H1 (cell line): ENCODE data around the gene CXCL11. TPM values are rescaled to one million over a fixed set of nuclear protein-coding genes. Genes with fewer than 3 reads are reported as not detected.

Source experiments
- CTCF ChIA-PET: fragments of 300-600 bp; sonication (Branson Sonifier 250); formaldehyde crosslinking; loops from one replicate; lab custom pipeline; 2021; ENCODE audit not compliant: partially characterized antibody; lab: Charles Lee
- POLR2A ChIA-PET: fragments of 300-600 bp; sonication (Branson Sonifier 250); formaldehyde crosslinking; loops from one replicate; lab custom pipeline; 2021; ENCODE audit warnings: inconsistent platforms; ENCODE audit not compliant: partially characterized antibody; lab: Charles Lee
- DNase-seq, 2 experiments: peaks; one replicate each; pipeline versions ENCODE4 v3.0.0 to v3.0.0-alpha.2; 2010 to 2022; ENCODE audit warnings: low spot score in 2 of 2, low read depth in 1 of 2, mixed read lengths in 1 of 2
- FAIRE-seq: peaks from 2 replicates; lab custom pipeline; 2011; peaks lifted over from hg19 to GRCh38; lab: Jason Lieb, UNC
- H2AFZ ChIP-seq: 2 replicates; pipeline ENCODE4 v1.8.1; 2012; ENCODE audit warnings: low read length, inconsistent platforms
- H2AK5ac ChIP-seq: 2 replicates; pipeline ENCODE4 v1.6.1; 2013; ENCODE audit warnings: low read depth, low read length
- H2BK120ac ChIP-seq: replicated peaks from 2 replicates; pipeline ENCODE3; 2013; ENCODE audit warnings: low read depth, low read length, inconsistent platforms
- H2BK12ac ChIP-seq: 2 replicates; pipeline ENCODE4 v1.6.1; 2013; ENCODE audit warnings: low read depth, low read length
- H2BK15ac ChIP-seq: 2 replicates; pipeline ENCODE4 v1.6.1; 2013; ENCODE audit warnings: low read length
- H2BK20ac ChIP-seq: 2 replicates; pipeline ENCODE4 v1.6.1; 2013; ENCODE audit warnings: low read length
- H2BK5ac ChIP-seq: 2 replicates; pipeline ENCODE4 v1.6.1; 2013; ENCODE audit warnings: low read depth, low read length
- H3K14ac ChIP-seq: 2 replicates; pipeline ENCODE4 v1.6.1; 2013; ENCODE audit warnings: inconsistent platforms; ENCODE audit not compliant: insufficient read length
- H3K18ac ChIP-seq: 2 replicates; pipeline ENCODE4 v1.6.1; 2013; ENCODE audit warnings: low read length; ENCODE audit errors: extremely low read depth
- H3K23ac ChIP-seq: 2 replicates; pipeline ENCODE4 v1.6.1; 2013; ENCODE audit warnings: inconsistent platforms; ENCODE audit not compliant: insufficient read length
- H3K23me2 ChIP-seq: 2 replicates; pipeline ENCODE4 v1.6.1; 2013; ENCODE audit warnings: low read depth, low read length
- H3K27ac ChIP-seq: 2 replicates; pipeline ENCODE4 v1.6.1; 2011; ENCODE audit warnings: low read depth, low read length, inconsistent platforms
- H3K27me3 ChIP-seq, 4 experiments: replicated peaks in 1 of 4; 1 replicate in 1 of 4; 2 replicates in 3 of 4; pipeline versions ENCODE4 v1.6.1 to v1.8.1; 2011 to 2013; ENCODE audit warnings: low read length in 3 of 4, mild to moderate bottlenecking in 3 of 4, inconsistent platforms in 2 of 4, mixed read lengths in 2 of 4, moderate library complexity in 1 of 4; ENCODE audit not compliant: control insufficient read depth in 3 of 4, insufficient read depth in 3 of 4; ENCODE audit errors: extremely low read depth in 1 of 4
- H3K36me3 ChIP-seq, 4 experiments: 2 replicates each; pipeline versions ENCODE4 v1.6.1 to v1.8.1; 2011 to 2013; ENCODE audit warnings: mild to moderate bottlenecking in 4 of 4, low read length in 3 of 4, moderate library complexity in 2 of 4, control low read depth in 1 of 4, inconsistent platforms in 1 of 4; ENCODE audit not compliant: insufficient read depth in 4 of 4, control insufficient read depth in 2 of 4
- H3K4ac ChIP-seq: replicated peaks from 2 replicates; pipeline ENCODE3; 2013; ENCODE audit warnings: low read length, low read depth, mixed read lengths, inconsistent platforms; ENCODE audit not compliant: insufficient read length
- H3K4me1 ChIP-seq, 4 experiments: replicated peaks in 1 of 4; 1 replicate in 1 of 4; 2 replicates in 3 of 4; pipeline versions ENCODE4 v1.6.1 to v1.8.1; 2011 to 2013; ENCODE audit warnings: low read length in 3 of 4, inconsistent platforms in 2 of 4, mixed read lengths in 1 of 4; ENCODE audit not compliant: insufficient read depth in 4 of 4, control insufficient read depth in 3 of 4
- H3K4me2 ChIP-seq, 2 experiments: 2 replicates each; pipeline versions ENCODE4 v1.6.1 to v1.8.1; 2011 to 2013; ENCODE audit warnings: low read depth in 2 of 2, low read length in 2 of 2, control low read depth in 1 of 2, inconsistent platforms in 1 of 2, mild to moderate bottlenecking in 1 of 2; ENCODE audit not compliant: insufficient read depth in 1 of 2
- H3K4me3 ChIP-seq, 4 experiments: fragments of 200-600, 300-600 bp in 1 of 4; sonication (generic), shearing (Covaris generic), sonication (Bioruptor Twin) in 1 of 4; 2 replicates each; pipeline versions ENCODE4 v1.5.1 to v1.8.1; 2011 to 2016; ENCODE audit warnings: low read length in 4 of 4, low read depth in 3 of 4, control low read depth in 2 of 4, inconsistent platforms in 2 of 4, mild to moderate bottlenecking in 2 of 4, mixed read lengths in 1 of 4, moderate library complexity in 1 of 4; ENCODE audit not compliant: insufficient read depth in 2 of 4; ENCODE audit errors: extremely low read depth in 1 of 4
- H3K56ac ChIP-seq: replicated peaks from 2 replicates; pipeline ENCODE3; 2013; ENCODE audit warnings: low read depth, mild to moderate bottlenecking, mixed read lengths, low read length, inconsistent platforms; ENCODE audit not compliant: insufficient read length
- H3K79me1 ChIP-seq: 2 replicates; pipeline ENCODE4 v1.6.1; 2013; ENCODE audit warnings: low read depth, low read length, control low read depth
- H3K79me2 ChIP-seq, 2 experiments: 2 replicates each; pipeline versions ENCODE4 v1.6.1 to v1.8.1; 2012 to 2013; ENCODE audit warnings: low read length in 2 of 2, mild to moderate bottlenecking in 2 of 2, inconsistent platforms in 1 of 2; ENCODE audit not compliant: insufficient read depth in 2 of 2, control insufficient read depth in 1 of 2
- H3K9ac ChIP-seq, 4 experiments: replicated peaks in 1 of 4; 1 replicate in 1 of 4; 2 replicates in 3 of 4; pipeline versions ENCODE4 v1.6.1 to v1.8.1; 2011 to 2013; ENCODE audit warnings: low read depth in 3 of 4, low read length in 3 of 4, control low read depth in 2 of 4, mild to moderate bottlenecking in 2 of 4, moderate library complexity in 2 of 4, inconsistent platforms in 1 of 4; ENCODE audit errors: extremely low read depth in 1 of 4
- H3K9me3 ChIP-seq, 2 experiments: 2 replicates each; pipeline versions ENCODE4 v1.6.1 to v1.8.1; 2012 to 2013; ENCODE audit warnings: mild to moderate bottlenecking in 2 of 2, moderate library complexity in 2 of 2, control low read depth in 1 of 2, inconsistent platforms in 1 of 2, low read depth in 1 of 2, low read length in 1 of 2, mixed read lengths in 1 of 2; ENCODE audit not compliant: insufficient read depth in 2 of 2
- H4K20me1 ChIP-seq, 2 experiments: replicated peaks in 1 of 2; 2 replicates each; pipeline versions ENCODE3 to v1.8.1; 2011 to 2013; ENCODE audit warnings: inconsistent platforms in 2 of 2, low read length in 2 of 2, mild to moderate bottlenecking in 1 of 2; ENCODE audit not compliant: insufficient read depth in 2 of 2, control insufficient read depth in 1 of 2
- H4K5ac ChIP-seq: 2 replicates; pipeline ENCODE4 v1.6.1; 2013; ENCODE audit warnings: low read length, low read depth, mixed read lengths, inconsistent platforms; ENCODE audit not compliant: insufficient read length
- H4K8ac ChIP-seq: 2 replicates; pipeline ENCODE4 v1.8.0; 2013; ENCODE audit warnings: mild to moderate bottlenecking, moderate library complexity, low read length, inconsistent platforms; ENCODE audit not compliant: insufficient read depth; ENCODE audit errors: extremely low read depth
- H4K91ac ChIP-seq: replicated peaks from 2 replicates; pipeline ENCODE3; 2013; ENCODE audit warnings: low read length, mixed read lengths, inconsistent platforms; ENCODE audit not compliant: insufficient read length
- CBX8 ChIP-seq: fragments of 300-800, 300-1000 bp; sonication (generic); IDR thresholded peaks from 2 replicates; pipeline ENCODE4 v1.7.1; 2016; ENCODE audit warnings: low read depth, low read length, borderline replicate concordance
- CHD2 ChIP-seq: IDR thresholded peaks from 2 replicates; pipeline ENCODE4 v1.6.1; 2012; ENCODE audit warnings: low read length, improper control_type of control experiment
- EGR1 ChIP-seq: IDR thresholded peaks from 2 replicates; pipeline ENCODE4 v1.6.1; 2011; ENCODE audit warnings: low read depth, low read length, borderline replicate concordance
- JUND ChIP-seq: IDR thresholded peaks from 2 replicates; pipeline ENCODE4 v1.6.1; 2011; ENCODE audit warnings: mild to moderate bottlenecking, improper control_type of control experiment, low read length
- NRF1 ChIP-seq: IDR thresholded peaks from 2 replicates; pipeline ENCODE4 v1.6.1; 2011; ENCODE audit warnings: mild to moderate bottlenecking, low read depth, low read length, improper control_type of control experiment
- POLR2AphosphoS5 ChIP-seq: IDR thresholded peaks from 2 replicates; pipeline ENCODE4 v1.6.1; 2011; ENCODE audit warnings: low read depth, low read length
- RAD21 ChIP-seq, 2 experiments: IDR thresholded peaks in 1 of 2; conservative IDR thresholded peaks in 1 of 2; 2 replicates each; pipeline ENCODE4 v1.6.1; 2011; ENCODE audit warnings: low read depth in 2 of 2, low read length in 2 of 2, improper control_type of control experiment in 1 of 2, inconsistent platforms in 1 of 2, mild to moderate bottlenecking in 1 of 2, moderate library complexity in 1 of 2
- SIRT6 ChIP-seq: IDR thresholded peaks from one replicate; pipeline ENCODE4 v1.7.1; 2012; ENCODE audit warnings: low read length, inconsistent platforms
- SP4 ChIP-seq: IDR thresholded peaks from 2 replicates; pipeline ENCODE4 v1.6.1; 2012; ENCODE audit warnings: low read length, inconsistent platforms
- TAF1 ChIP-seq: IDR thresholded peaks from 2 replicates; pipeline ENCODE4 v1.6.1; 2011; ENCODE audit warnings: mild to moderate bottlenecking, low read depth, low read length
- TAF7 ChIP-seq: optimal IDR thresholded peaks from 2 replicates; pipeline ENCODE3; 2011; ENCODE audit warnings: low read depth, mild to moderate bottlenecking, inconsistent platforms, low read length, moderate library complexity, borderline replicate concordance
- polyA plus RNA-seq, 7 experiments: library from polyadenylated mRNA; depleted of rRNA in 3 of 7; stranded (reverse) in 5 of 7; unstranded in 2 of 7; fragments of >200 nt in 5 of 7; fragments of 200-250 nt in 2 of 7; gene quantifications; 1 replicate in 5 of 7; 2 replicates in 1 of 7; 4 replicates in 1 of 7; pipeline versions ENCODE4 v1.2.1 to v1.2.3, GENCODE V29; 2011 to 2013; ENCODE audit warnings: missing spikeins in 2 of 7, mixed read lengths in 2 of 7
- total RNA-seq: library from RNA; stranded (reverse); fragmentation: NEBNext Ultra II Directional; extraction: Animal tissue kit (Norgen Biotek cat#: 25700); gene quantifications from 2 replicates; pipeline ENCODE4 v1.2.1, GENCODE V29; 2021
- TF ChIP-seq, protein P1 (sequence below): IDR thresholded peaks from 2 replicates; pipeline ENCODE4 v1.6.1; 2011; ENCODE audit warnings: low read length, improper control_type of control experiment
- TF ChIP-seq, protein P2 (sequence below): IDR thresholded peaks from 2 replicates; pipeline ENCODE4 v1.6.1; 2011; ENCODE audit warnings: low read depth, mild to moderate bottlenecking, low read length; ENCODE audit not compliant: insufficient read depth
- TF ChIP-seq, protein P3 (sequence below): IDR thresholded peaks from 2 replicates; pipeline ENCODE4 v1.6.1; 2012; ENCODE audit warnings: inconsistent platforms

CXCL11 gene
- total and polyA plus RNA-seq, 2 of the 8 experiments (the other 6 are each of a cell fraction or from before 2014, with no cell fraction given) = 0.18 TPM; not detected in 1

DNA sequence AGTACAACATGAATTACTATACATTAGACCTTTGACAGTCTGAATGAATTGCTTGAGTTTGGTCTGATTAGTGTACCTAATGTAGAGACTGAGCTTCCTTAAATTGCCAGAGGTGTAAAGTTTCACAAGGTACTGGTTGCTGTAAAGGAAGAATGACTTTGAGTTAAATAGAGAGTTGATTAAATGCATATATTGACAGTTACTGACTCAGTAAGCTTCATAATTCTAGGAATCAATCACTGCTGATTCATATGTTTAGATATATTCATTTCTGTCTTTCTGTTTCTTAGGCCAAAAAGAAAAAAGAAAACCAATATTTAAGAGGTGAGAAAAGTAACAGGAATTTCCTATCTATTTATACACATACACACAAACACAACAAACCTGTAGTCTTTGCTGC, 22.4 kb upstream of the CXCL11 start:
- Histone ChIP-seq H2AK5ac (no peak overlapping the region), H2BK12ac (no peak overlapping the region), H3K36me3 (no peaks in the 10 kb centered on the region), H2AFZ (no peak overlapping the region), H3K9me3 (no peaks in the 10 kb centered on the region), H3K4me3 (no peak overlapping the region), H4K91ac (no peak overlapping the region), H3K56ac (no peak overlapping the region), H3K4me1 (peaks cover 0 to 13% (median 10%) of the 10 kb centered on the region in 4 experiments; a peak in 4 of 7 replicates), H3K23ac (no peak overlapping the region), H3K4ac (no peak overlapping the region), H3K79me1 (no peaks in the 10 kb centered on the region), H3K4me2 (no peak overlapping the region), H3K79me2 (no peaks in the 10 kb centered on the region), H4K8ac (no peak overlapping the region), H2BK15ac (no peak overlapping the region), H2BK5ac (no peak overlapping the region), H2BK120ac (no peak overlapping the region), H2BK20ac (no peak overlapping the region), H3K27ac (no peak overlapping the region), H4K5ac (no peak overlapping the region), H3K27me3 (peaks cover 0 to 2% (median 0%) of the 10 kb centered on the region in 4 experiments; a peak in 1 of 7 replicates), H3K18ac (no peak overlapping the region), H3K14ac (no peak overlapping the region), H4K20me1 (no peaks in the 10 kb centered on the region), H3K9ac (no peak overlapping the region), H3K23me2 (no peaks in the 10 kb centered on the region)
- ChIA-PET POLR2A (no interaction called here), CTCF (interaction anchor here (0.7 to 2.2 kb wide), 7 partner anchors 9 to 126 kb away, joined by 3 to 16 read pairs (median 3); no protein-coding TSS in a partner anchor)
- DNase-seq (no peak), FAIRE-seq (no peak)
- TF ChIP-seq NRF1 (no peak), TAF7 (no peak), CHD2 (no peak), SIRT6 (no peak), CBX8 (no peak), SP4 (no peak), RAD21 (IDR thresholded peaks at IDR 0.05 in 1 of 2, conservative IDR thresholded peaks at IDR 0.05 in 1 of 2; ENCODE audit: low read depth in 2 of 2, low read length in 2 of 2) (no peak), POLR2AphosphoS5 (no peak), TAF1 (no peak), JUND (no peak), EGR1 (no peak)
- TF ChIP-seq, protein P1, sequence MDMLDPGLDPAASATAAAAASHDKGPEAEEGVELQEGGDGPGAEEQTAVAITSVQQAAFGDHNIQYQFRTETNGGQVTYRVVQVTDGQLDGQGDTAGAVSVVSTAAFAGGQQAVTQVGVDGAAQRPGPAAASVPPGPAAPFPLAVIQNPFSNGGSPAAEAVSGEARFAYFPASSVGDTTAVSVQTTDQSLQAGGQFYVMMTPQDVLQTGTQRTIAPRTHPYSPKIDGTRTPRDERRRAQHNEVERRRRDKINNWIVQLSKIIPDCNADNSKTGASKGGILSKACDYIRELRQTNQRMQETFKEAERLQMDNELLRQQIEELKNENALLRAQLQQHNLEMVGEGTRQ = no peak
- TF ChIP-seq, protein P2, sequence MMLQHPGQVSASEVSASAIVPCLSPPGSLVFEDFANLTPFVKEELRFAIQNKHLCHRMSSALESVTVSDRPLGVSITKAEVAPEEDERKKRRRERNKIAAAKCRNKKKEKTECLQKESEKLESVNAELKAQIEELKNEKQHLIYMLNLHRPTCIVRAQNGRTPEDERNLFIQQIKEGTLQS = no peak
- TF ChIP-seq, protein P3, sequence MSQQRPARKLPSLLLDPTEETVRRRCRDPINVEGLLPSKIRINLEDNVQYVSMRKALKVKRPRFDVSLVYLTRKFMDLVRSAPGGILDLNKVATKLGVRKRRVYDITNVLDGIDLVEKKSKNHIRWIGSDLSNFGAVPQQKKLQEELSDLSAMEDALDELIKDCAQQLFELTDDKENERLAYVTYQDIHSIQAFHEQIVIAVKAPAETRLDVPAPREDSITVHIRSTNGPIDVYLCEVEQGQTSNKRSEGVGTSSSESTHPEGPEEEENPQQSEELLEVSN = no peak
